ENCODE measurements around the gene B3GNT3.

Gene B3GNT3

GRCh38 chr19:17765069-17765618 lies 29.8 kb upstream of the B3GNT3 start:
- POLR2A ChIA-PET: no interaction called here

GRCh38 chr19:17766543-17767131 lies 28.3 kb upstream of the B3GNT3 start:
- peak overlapping the region; percentile 25 for H3K4me3 ChIP-seq (ENCODE audit: low read depth, low read length)
- no peak for DNase-seq (ENCODE audit: low read depth, low spot score)
- POLR2A ChIA-PET: interaction anchor here (0.6 kb wide), 1 partner anchor 264 kb away, joined by 3 read pairs; no protein-coding TSS in a partner anchor

More at GRCh38 chr19:17765069-17765618, 29.8 kb upstream of the B3GNT3 start:
- no peak overlapping the region for H3K4me3 ChIP-seq (ENCODE audit: low read depth, low read length)
- CTCF ChIA-PET: interaction anchor here (2.0 to 3.2 kb wide), 4 partner anchors 8 to 17 kb away, joined by 12 to 18 read pairs (median 14); no protein-coding TSS in a partner anchor
- no peak for DNase-seq (ENCODE audit: low read depth, low spot score)
- no peak for TF ChIP-seq CTCF (IDR thresholded peaks at IDR 0.05; ENCODE audit: insufficient read depth, low read length, missing control alignments)

GRCh38 chr19:17767559-17767958 lies 27.4 kb upstream of the B3GNT3 start:
- DNase-seq (ENCODE audit: low read depth, low spot score): no peak

More at GRCh38 chr19:17766543-17767131, 28.3 kb upstream of the B3GNT3 start:
- TF ChIP-seq CTCF (IDR thresholded peaks at IDR 0.05; ENCODE audit: insufficient read depth, low read length, missing control alignments): peak; percentile 85
- CTCF ChIA-PET: interaction anchor here (0.9 to 3.2 kb wide), 30 partner anchors 9 to 377 kb away, joined by 3 to 18 read pairs (median 4); partner anchors contain the start of genes FCHO1, MAP1S and PGLS

GRCh38 chr19:17770613-17771012 lies 24.3 kb upstream of the B3GNT3 start:
- H3K4me3 ChIP-seq (ENCODE audit: low read depth, low read length): no peak overlapping the region
- ChIA-PET CTCF (no interaction called here), POLR2A (no interaction called here)
- DNase-seq (ENCODE audit: low read depth, low spot score): no peak
- TF ChIP-seq CTCF (IDR thresholded peaks at IDR 0.05; ENCODE audit: insufficient read depth, low read length, missing control alignments): no peak

More at GRCh38 chr19:17767559-17767958, 27.4 kb upstream of the B3GNT3 start:
- H3K4me3 ChIP-seq (ENCODE audit: low read depth, low read length): no peak overlapping the region
- TF ChIP-seq CTCF (IDR thresholded peaks at IDR 0.05; ENCODE audit: insufficient read depth, low read length, missing control alignments): no peak
- CTCF ChIA-PET: interaction anchor here (1.2 to 3.2 kb wide), 14 partner anchors 8 to 327 kb away, joined by 4 to 18 read pairs (median 8); partner anchors contain the start of genes FCHO1 and PGLS
- POLR2A ChIA-PET: no interaction called here

- DNase-seq (ENCODE audit: low read depth, low spot score): no peak
- no peak for TF ChIP-seq CTCF (IDR thresholded peaks at IDR 0.05; ENCODE audit: insufficient read depth, low read length, missing control alignments)
- no peak overlapping the region for H3K4me3 ChIP-seq (ENCODE audit: low read depth, low read length)
- ChIA-PET POLR2A (no interaction called here), CTCF (interaction anchor here (1.2 kb wide), 1 partner anchor 18 kb away, joined by 4 read pairs; no protein-coding TSS in a partner anchor)
Observed at GRCh38 chr19:17772172-17772571, 22.8 kb upstream of the B3GNT3 start.

GRCh38 chr19:17775245-17775927 lies 19.6 kb upstream of the B3GNT3 start:
- ChIA-PET CTCF (interaction anchor here (0.7 to 2.5 kb wide), 8 partner anchors 9 to 279 kb away, joined by 3 to 16 read pairs (median 4); no protein-coding TSS in a partner anchor), POLR2A (no interaction called here)
- no peak for DNase-seq (ENCODE audit: low read depth, low spot score)
- no peak overlapping the region for H3K4me3 ChIP-seq (ENCODE audit: low read depth, low read length)
- TF ChIP-seq CTCF (IDR thresholded peaks at IDR 0.05; ENCODE audit: insufficient read depth, low read length, missing control alignments): peak; percentile 63

All from AG04449 (cell line).